Heart left ventricle (tissue), 13 donors: ENCODE data around the gene PGBD5.

Experiments
- POLR2A ChIP-seq, 2 donors: fragments of 450-650 bp; IDR thresholded peaks; one replicate each; pipeline ENCODE4 v1.6.1; 2017; ENCODE audit warnings: antibody characterized with exemption in 2 of 2, mild to moderate bottlenecking in 2 of 2, moderate library complexity in 2 of 2
- TF ChIP-seq, protein P1 (sequence below), 12 donors: fragments of 200-600 bp; sonication (generic) in 4 of 12; IDR thresholded peaks; one replicate each; pipeline versions ENCODE4 v1.5.0 to v1.8.0; 2018 to 2022; ENCODE audit warnings: antibody characterized with exemption in 12 of 12, mild to moderate bottlenecking in 5 of 12
- donor health status: ischemic (EF 13 %, LVEDD 7.1; RV severe dilation, severe dysfunction).
- donor health status: DM: no; HTN: yes; CAD: no.
- donor health status: DM: no; HTN: no; CAD: no.
- donor health status: ischemic (EF 25% LVEDD 6.9; RV normal size, moderate dysfunction).
- donor health status: ischemic (EF 25% LVEDD 5.7; RV mildly dilated, moderate dysfunction).
- donor health status: ischemic (EF 35%, LVEDD 5.7; RV mildly dilated, moderate dysfunction).
- donor health status: nonischemic (EF 11% LVEDD 7.7; RV severe dilation, severe dysfunction).
- donor health status: DM: yes; HTN: yes; CAD: no.
- donor health status: PGD.
- donor health status: ischemic (EF 29% LVEDD 5.4; RV normal size, mild dysfunction).
- donor health status: nonischemic (EF 23%, LVEDD 6.1; RV moderate dilation, normal function).

GRCh38 chr1:230328342-230329015 lies 97.7 kb downstream of the PGBD5 start:
- TF ChIP-seq, protein P1, sequence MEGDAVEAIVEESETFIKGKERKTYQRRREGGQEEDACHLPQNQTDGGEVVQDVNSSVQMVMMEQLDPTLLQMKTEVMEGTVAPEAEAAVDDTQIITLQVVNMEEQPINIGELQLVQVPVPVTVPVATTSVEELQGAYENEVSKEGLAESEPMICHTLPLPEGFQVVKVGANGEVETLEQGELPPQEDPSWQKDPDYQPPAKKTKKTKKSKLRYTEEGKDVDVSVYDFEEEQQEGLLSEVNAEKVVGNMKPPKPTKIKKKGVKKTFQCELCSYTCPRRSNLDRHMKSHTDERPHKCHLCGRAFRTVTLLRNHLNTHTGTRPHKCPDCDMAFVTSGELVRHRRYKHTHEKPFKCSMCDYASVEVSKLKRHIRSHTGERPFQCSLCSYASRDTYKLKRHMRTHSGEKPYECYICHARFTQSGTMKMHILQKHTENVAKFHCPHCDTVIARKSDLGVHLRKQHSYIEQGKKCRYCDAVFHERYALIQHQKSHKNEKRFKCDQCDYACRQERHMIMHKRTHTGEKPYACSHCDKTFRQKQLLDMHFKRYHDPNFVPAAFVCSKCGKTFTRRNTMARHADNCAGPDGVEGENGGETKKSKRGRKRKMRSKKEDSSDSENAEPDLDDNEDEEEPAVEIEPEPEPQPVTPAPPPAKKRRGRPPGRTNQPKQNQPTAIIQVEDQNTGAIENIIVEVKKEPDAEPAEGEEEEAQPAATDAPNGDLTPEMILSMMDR (IDR thresholded peaks at IDR 0.05): no peak
- TF ChIP-seq POLR2A (IDR thresholded peaks at IDR 0.05): no peak
